DMS 273 treated with DMSO at 0.1 percent for 48 hours (cell line): ENCODE data around the gene FOXJ1.

Experiments
- DNase-seq: peaks from one replicate; lab custom pipeline; 2025; lab: John Stamatoyannopoulos, UW

FOXJ1 gene

DNA sequence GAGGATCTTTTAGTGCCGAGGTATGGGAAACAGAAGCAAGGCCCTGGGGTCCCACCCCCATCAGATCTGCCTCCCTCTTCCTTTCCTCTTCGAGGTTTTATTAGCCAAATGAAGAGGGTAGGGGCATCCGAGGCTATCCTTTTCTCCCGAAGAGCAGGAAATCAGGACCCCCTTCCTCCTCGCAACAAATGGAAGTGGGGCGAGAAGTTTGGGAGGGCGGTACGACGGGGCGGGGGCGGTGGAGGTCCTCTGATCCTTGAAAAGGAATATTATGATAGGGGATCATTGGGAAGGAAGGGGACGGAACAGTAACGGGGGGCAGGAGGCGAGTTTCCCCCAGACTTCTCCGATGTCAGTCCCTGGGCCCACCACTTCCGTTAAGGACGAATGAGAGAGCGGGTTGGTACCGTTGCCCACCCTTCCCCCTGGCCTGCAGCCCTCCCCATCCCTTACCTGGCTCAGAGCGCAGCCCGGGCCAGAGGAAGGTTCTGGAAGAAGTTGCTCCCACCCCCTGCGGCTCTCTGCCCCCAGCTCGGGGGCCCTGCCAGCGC, 309 bp downstream of the FOXJ1 start:
- no peak for DNase-seq

DNA sequence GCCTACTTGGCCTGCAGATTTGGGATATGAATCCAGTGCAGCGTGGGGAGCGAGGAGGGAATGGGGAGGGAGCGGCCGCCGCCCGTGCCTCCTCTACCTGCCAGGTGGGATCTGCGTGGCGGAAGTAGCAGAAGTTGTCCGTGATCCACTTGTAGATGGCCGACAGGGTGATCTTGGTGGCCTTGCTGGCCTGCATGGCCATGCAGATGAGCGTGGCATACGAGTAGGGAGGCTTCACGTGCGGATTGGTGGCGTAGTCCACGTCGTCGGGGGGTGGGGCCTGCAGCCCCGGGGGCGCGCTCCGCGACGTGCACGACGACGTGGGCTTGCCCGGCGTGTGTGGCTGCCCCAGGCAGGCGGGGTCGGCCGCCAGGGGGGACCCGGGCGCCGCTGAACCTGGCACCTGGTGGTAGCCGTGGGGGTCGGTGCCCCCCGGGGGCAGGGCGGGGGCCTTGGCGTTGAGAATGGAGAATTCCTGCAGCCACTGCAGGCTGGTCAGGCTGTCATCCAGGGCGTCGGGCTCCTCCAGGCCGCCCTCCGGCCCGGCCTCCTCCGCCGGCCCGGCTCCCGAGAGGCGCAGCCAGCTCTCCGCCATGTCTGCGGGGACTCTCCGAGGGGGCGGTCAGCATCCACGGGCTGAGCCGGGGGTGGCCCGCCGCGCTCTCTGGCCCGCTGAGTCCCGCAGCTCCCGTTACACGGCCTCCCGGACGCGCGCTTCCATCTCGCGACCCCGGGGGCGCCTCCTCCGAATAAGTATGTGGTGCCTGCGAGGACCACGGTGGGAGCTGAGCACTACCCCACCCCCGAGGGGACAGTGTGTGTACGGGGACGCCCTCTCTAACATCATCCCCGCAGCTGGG, 1.0 kb downstream of the FOXJ1 start:
- no peak for DNase-seq

DNA sequence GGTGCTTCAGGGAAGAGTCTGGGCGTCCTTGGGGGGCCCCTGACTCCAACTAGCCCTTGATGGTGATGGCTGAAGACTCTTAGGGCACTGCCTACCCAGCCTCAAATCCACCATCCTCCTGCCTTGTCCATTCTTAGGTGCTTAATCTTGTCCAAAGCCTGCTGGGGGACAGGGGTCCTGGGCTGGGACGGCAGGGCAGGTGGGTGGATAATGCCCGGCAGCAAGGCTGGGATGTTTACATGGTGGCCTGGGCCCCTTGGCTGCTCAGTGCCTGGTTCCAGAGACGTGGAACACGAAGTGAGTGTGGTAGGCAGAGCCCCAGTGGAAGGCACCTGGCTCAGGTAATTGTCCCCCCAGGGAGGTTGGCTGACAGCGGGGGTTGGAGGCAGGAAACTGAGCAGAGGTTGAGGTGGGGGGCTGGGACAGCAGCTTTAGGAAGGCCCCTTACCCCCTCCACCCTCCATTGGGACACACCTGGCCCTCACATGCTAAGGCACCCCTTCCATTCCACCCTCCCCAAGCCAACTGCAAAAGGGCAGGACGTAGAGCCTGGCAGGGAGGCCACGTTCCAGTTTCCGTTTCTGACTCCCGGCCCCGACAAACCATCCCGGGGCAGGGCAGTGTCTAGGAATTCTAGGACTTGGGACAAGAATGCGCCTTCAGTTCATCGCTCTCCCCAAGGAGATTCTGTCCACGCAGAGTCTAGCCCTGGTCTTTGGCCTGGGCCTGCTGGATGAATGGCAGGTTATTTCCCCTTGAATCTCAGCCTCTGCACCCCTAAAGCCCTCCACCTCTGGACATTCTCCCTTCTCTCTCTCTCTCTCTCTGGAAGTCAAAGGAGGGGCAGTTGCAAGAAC, 1.9 kb downstream of the FOXJ1 start:
- no peak for DNase-seq

DNA sequence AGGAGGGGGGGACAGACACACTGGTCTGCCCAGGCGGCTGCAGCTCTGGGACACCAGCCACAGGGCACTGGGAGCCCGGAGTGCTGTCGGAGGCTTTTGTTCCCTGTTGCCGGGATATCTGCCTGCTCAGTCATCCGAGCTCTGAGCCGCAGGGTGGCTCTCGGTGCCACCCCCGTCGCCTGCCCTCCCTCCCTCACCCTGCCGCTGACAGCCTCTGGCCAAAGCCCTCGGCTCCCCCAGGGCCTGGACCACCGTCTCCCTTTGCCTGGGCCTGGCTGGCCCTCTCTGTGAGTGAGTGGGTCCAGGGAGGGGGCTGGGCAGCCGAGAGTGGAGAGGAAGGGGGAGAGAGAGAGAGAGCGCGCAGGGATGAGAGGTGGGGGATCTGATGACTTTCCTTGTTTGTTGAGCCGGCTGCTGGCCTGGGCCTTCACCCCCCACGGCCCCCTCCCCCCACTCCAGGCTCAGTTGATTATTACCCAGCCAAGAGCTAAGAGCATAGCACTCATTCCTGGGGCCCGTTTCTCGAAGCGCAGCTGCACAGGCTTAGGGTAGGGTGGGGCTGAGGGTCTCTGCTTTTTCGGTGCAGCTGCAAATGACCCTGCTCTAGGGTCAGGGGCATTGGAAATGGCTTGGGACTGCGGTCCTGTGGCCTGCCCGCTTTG, 2.7 kb downstream of the FOXJ1 start:
- no peak for DNase-seq

DNA sequence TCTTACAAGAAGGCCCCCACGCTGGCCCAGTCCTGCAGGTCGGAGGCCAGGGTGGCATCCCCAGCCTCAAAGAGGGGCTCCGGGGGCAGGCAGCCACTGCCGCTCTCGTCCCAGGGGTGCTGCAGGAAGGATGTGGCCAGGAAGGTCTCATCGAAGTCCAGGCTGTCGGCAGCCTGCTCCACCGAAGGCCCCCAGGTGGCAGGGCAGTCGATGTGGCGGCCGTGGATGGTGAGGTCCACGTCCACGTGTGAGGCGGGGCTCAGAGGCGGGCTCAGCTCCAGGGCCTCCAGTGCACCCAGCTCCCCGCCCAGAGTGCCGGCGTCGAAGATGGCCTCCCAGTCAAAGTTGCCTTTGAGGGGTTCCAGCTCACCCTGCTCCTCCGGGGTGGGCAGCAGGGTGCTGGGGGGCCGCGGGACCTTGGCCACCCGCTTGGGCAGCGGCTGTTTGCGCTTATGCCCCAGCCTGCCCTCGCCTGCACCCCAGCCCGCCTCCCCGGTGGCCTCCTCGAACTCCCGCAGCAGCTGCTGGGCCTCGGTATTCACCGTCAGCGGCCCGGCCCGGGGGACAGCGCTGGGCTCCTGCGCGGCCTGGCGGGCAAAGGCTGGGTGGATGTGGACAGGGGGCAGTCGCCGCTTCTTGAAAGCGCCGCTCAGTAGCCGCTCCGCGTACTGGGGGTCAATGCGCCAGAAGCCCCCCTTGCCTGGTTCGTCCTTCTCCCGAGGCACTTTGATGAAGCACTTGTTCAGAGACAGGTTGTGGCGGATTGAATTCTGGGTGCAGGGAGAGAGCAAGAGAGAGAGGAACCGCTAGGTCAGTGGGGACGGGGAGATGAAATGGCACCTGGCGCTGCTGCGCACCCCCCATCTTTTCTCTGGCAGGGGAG, 3.5 kb downstream of the FOXJ1 start:
- DNase-seq, result no peak

DNA sequence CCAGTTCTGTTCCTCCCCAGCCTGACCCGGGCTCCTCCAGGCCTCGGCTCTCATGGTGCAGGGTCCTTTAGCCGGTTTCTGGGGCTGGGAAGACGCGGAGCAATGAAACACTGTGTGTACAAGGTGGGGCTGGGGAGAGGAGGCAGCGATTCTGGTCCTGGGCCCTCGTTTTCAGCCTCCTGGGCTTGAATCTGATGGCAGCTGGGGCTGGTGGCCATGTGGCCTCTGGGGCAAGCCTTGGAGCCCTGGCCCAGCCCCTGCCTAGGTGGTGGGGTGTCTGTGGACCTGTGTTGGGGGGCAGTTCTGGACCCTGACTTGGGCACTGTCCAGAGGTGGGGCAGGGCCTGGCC, 4.1 kb downstream of the FOXJ1 start:
- DNase-seq, result no peak

DNA sequence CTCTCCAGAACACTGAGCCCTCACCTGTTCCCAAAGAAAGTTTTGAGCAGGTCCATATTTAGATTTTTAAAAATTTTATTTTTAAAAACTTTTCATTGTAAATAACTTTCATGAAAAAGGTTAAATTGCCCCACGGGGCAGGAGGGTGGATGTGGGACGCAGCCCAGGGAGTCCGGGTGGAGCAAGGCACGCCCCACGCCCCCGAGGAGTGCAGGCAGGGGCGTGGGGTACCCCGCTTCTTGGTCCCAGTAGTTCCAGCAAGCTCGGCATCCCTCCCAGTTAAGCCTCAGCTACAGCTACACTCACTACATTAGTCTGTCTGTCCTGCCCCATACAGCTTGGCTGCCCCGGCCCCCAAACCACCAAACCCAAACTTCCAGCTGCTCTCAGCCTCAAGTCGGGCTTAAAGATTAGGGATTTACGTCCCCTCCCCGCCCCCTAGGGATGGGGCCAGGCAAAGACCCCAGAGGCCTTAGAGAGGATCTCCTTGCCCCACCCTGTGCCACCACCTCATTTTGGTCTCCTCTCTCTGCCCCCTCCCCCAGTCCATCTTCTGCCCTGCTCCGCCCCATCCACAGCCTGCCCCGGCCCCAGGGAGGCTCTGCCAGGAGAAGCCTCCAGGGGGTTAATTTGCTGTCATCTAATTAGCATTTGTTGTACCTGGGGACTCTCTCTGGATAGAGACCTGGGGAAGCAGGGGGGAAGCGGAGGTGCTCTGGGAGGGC, 4.6 kb downstream of the FOXJ1 start:
- DNase-seq, result no peak

DNA sequence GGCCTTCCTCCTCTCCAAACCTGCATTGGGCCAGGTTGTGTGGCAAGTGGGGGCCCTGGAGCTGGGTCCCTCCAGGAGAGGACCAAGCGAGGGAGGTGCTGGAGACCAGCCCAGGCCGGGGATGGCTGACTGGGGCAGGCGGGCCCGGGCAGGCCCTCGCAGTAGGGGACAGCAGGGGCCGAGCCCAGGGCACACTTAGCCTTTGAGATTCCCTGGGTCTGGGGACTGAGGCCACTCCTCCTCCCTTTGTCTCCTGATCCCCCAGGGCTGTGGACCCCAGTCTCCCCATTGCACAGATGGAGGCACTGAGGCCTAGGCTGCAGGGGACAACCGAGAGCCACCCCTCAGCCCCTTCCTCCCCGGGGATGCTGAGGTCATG, 5.2 kb downstream of the FOXJ1 start:
- DNase-seq, result no peak

DNA sequence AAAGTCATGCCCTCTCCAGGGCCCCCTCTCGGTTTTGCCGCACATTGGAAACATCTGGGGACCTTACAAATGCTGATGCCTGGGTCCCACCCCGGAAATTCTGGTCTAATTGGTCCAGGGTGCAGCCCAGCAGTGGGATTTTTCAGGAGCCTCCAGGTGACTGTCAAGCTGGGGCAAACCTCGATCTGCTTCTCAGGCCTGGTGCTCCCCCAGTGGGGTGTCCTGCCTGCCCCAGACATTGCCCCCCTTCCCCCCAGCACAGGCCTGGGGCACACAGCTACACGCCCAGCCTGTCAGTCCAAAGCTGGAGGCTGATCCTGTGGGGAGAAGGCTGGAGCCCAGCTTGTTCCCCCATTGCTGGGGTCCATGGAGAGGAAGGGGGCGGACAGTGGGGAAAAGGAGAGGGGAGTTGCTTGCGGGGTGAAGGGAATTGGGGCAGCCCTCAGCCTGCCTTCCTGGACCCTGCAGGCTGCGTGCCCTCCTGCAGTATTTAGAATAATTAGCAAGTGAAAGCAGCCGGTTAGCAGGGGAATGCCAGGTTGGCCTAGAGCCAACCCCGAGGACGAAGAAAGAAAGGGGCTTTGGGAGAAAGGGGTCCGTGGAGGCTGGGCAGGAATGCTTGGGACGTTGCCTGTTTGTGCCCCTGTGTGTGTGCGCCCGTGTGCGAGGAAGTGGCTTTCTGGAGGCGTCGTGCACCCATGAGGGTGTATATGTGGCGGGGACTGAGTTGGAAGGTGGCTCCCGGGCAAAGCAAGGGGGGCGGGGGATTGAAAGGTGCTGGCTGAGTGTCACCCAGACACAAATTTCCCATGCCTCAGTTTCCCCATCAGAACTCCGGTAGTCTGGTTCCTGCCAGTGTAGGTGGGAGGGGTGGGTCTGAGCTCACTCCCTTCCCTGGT, 5.9 kb downstream of the FOXJ1 start:
- DNase-seq, result no peak

DNA sequence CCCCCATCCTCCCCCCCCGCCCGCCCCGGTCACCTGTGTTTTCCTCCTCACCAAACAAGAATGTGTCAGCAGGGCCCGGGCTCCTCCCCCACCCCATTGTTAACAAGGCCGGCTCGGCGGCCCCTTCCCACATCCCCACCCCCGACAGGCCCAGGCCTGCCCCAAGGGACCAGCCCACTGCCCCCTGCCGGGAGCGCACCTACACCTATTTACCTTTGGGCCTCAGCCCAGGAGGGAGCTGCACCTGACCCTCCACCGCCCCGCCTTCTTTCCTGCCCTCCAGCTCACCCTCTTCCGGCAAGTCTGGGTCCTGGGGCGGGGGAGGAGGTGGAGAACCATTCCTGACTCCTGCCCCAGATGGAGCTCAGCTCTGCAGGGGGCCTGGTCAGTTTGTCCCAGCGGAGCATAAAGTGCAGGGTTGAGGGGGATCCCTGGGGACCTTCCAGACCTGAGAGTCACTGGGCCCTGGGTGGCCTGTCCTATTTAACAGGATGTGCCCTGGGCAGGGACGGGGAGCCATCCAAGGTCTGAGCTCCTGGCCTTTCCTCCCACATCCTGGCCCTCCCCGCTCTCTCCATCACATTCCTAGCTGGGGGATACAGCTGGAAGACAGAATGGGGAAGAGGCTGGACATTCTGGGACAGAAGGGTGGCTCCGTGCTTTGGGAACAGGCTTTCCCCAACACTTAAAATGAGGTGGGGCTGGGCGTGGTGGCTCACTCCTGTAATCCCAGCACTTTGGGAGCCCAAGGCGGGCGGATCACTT, 8.3 kb downstream of the FOXJ1 start:
- DNase-seq, result no peak

DNA sequence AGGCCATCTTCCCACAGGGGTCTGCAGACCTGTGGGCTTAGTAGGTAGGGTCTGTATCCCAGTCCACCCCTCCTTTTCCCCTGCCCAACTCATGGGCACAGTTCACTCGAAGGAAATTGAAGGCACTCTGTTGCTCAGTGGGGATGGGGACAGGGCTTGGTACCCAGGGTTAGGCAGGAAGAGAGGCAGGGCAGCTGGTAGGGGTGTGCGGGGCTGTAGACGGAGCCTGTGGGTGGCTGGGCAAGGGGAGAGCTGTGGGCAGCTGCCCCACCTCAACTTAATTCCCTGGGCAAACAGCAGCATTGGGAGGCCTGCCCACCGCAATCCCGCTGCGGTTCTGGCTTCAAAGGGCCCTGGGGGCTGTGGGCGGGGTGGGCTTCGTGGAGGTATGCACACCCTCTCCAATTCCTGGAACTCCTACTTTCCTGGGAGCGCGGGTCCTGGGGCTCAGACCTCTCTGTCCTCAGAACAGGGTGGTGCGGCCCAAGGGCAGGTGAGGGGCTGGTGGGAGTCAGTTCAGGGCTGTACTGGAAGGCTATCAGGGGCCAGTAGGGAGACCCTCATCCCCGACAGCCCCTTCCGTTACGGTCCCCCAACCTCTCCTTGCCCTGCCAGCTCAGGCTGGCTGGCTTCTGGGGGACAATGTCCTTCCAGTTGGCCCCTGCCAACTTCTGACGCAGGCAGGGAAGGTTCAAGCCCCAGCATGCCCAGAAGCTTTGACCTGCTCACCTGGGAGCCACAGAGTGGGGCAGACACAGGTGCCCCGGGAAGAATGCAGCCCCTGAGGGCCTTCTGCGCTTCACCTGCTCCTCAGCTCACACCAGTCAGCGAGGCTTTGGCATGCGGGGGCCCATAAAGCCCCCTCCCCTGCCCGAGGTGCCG, 9.1 kb downstream of the FOXJ1 start:
- DNase-seq, result no peak

DNA sequence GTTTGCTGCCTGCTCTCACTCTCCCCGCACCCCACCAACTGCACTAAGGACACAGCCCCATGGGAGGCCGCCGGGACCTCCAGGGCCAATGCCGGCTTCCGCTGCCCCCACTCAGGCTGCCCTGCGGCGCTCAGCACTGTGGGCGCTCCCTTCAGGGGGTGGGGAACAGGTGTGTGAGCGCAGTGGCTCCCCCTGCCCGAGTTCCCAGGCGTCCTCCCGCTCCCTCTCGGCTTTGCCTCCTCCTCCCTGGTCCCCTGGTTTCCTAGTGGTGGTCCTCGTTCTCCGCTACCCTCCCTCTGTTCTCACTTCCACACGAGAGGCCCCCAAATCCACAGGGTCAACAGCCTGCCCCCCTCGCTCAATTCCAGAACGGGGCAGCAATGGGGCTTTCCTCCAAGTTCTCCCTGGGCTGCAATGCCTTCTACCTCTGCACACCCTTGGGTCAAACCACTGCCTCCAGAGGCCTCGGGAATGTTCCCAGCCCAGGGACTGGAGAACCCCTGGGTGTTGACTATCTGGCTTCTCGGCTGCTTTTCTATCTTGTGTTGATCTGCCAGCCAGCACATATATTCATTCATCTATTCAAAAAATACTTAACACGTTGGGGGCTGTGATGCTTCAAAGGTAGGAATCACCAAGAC, 9.9 kb downstream of the FOXJ1 start:
- no peak for DNase-seq

DNA sequence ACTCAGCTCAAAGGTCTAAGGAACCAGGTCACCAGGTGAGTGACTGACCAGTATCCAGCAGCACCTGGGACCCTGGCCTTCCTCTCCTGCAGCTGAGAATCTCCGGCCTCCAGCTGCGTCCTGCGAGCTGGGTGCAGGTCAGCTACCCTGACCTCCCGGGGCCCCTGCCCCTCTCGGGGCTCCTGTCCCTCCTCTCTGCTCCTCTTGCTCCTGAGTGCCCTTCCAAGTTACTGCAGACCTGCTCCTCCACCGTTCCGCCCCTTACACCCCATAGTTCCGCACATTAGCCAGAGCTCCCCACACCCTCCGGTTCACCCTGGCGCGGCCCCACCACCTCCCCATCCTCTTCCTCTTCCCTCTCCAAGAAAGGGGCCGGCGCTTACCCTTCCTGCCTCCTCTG, 10.6 kb downstream of the FOXJ1 start:
- no peak for DNase-seq

DNA sequence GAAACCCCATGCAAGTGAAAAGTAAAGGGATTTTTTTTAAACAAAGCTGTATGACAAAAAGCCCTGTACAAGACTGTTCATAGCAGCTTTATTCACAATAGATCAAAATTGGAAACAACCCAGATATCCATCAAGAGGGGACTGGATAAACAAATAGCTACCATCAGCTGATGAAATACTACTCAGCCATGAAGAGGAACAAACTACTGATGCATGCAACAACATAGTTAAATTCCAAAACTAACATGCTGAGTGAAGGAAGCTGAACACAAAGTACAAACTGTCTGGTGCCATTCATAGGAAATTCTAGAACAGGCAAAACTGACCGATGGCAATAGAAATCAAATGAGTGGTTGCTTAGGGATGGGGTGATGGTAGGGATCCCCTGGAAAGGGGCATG, 15.1 kb downstream of the FOXJ1 start:
- no peak for DNase-seq

DNA sequence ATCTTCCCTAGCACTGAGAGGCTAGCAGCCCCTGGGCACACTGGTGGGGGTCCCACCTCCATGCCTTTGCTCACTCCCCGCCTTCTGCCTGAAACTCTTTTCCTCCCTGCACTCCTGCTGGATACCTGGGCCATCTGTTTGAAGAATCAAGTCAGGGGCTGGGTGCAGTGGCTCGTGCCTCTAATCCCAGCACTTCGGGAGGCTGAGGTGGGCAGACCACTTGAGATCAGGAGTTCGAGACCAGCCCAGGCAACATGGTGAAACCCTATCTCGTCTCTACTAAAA, 15.7 kb downstream of the FOXJ1 start:
- DNase-seq, result no peak

DNA sequence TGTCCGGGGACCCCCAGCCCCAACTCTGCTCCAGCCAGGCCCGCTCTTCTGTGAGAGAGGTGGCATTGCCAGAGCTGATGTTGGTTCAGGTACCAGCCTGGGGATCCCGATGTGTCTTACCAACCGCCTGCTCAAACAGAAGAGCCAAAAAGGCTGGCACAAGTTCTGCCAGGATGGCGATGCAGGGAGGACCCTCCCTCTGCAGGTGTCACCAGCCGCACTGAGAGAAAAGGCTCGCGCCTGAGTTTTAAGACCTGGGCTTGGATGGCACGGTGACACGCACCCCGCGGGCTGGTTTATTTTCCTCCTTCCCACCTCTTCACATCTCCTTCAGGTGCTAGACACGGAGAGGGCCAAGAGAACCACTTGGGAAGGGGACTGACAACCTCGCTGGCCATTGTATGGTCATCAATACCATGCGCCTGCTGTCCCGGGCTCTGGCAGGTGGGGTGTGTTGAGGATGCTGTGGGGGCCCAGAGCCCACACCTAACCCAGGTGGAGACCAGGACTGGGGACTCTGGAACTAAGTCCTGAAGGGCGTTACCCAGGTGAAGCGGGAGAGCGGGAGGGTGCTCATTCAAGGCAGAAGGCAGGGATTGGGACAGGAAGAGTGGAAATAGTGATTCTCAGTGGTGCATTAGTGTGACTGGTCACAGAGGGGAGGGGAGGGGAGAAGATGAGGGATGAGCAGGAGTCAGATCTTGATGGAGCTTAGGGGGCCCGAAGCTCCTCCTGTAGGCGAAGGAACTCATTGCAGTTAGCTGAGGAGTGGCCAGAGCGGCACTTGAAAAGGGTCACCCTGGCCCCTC, 16.3 kb downstream of the FOXJ1 start:
- no peak for DNase-seq
